NCI-H146 treated with DMSO at 0.1 percent for 48 hours (cell line): Measurements from ENCODE around the gene SLC29A3.

Experiments used
- DNase-seq: peaks from one replicate; lab custom pipeline; 2025; ENCODE audit not compliant: unreplicated experiment; lab: John Stamatoyannopoulos, UW

Gene SLC29A3

GRCh38 chr10:71300555-71301370 is 18.3 kb upstream of the SLC29A3 start:
- no peak for DNase-seq

- DNase-seq = no peak
Measured at GRCh38 chr10:71301371-71301916, 17.6 kb upstream of the SLC29A3 start.

GRCh38 chr10:71302451-71302850 is 16.6 kb upstream of the SLC29A3 start:
- DNase-seq = no peak

- DNase-seq = peak; percentile 22
Measured at GRCh38 chr10:71302874-71303568, 16.0 kb upstream of the SLC29A3 start.

- DNase-seq = no peak
Measured at GRCh38 chr10:71303569-71303907, 15.5 kb upstream of the SLC29A3 start.

GRCh38 chr10:71304914-71305313 is 14.1 kb upstream of the SLC29A3 start:
- no peak for DNase-seq

- no peak for DNase-seq
Measured at GRCh38 chr10:71306979-71307378, 12.1 kb upstream of the SLC29A3 start.

GRCh38 chr10:71307469-71308085 is 11.5 kb upstream of the SLC29A3 start:
- DNase-seq = no peak

GRCh38 chr10:71308244-71308643 is 10.8 kb upstream of the SLC29A3 start:
- no peak for DNase-seq

- DNase-seq = no peak
Measured at GRCh38 chr10:71308985-71309384, 10.1 kb upstream of the SLC29A3 start.

GRCh38 chr10:71309919-71310318 is 9.1 kb upstream of the SLC29A3 start:
- no peak for DNase-seq

GRCh38 chr10:71312220-71312619 is 6.8 kb upstream of the SLC29A3 start:
- DNase-seq = no peak

GRCh38 chr10:71312811-71313789 is 6.0 kb upstream of the SLC29A3 start:
- no peak for DNase-seq

GRCh38 chr10:71314028-71314693 is 4.9 kb upstream of the SLC29A3 start:
- no peak for DNase-seq

GRCh38 chr10:71314694-71315225 is 4.3 kb upstream of the SLC29A3 start:
- DNase-seq = no peak

- DNase-seq = no peak
Measured at GRCh38 chr10:71316056-71316785, 2.8 kb upstream of the SLC29A3 start.

- DNase-seq = no peak
Measured at GRCh38 chr10:71316786-71317160, 2.3 kb upstream of the SLC29A3 start.

GRCh38 chr10:71317739-71318138 is 1.3 kb upstream of the SLC29A3 start:
- no peak for DNase-seq

- no peak for DNase-seq
Measured at GRCh38 chr10:71319800-71320392, 837 bp downstream of the SLC29A3 start.
